Coronary artery (tissue), 2 donors: ENCODE results near the gene ADAMTSL3.
"Not testable (repeated sequence)": the region's sequence is repeated elsewhere in the genome, so short reads cannot be mapped to it uniquely, and the experiment has no call there.

Experiments
- DNase-seq: peaks from one replicate; pipeline ENCODE4 v3.0.0-alpha.2; 2017; ENCODE audit warnings: low spot score
- H3K27ac ChIP-seq, 2 donors: fragments of 200-600 bp; sonication (generic); one replicate each; pipeline ENCODE4 v1.5.1; 2016 to 2019
- H3K4me3 ChIP-seq: fragments of 200-600 bp; sonication (generic); 2 replicates; pipeline ENCODE4 v1.5.1; 2016; ENCODE audit warnings: mild to moderate bottlenecking, moderate library complexity
- CTCF ChIP-seq: fragments of 200-600 bp; sonication (generic); IDR thresholded peaks from one replicate; pipeline ENCODE4 v1.5.1; 2019; ENCODE audit warnings: antibody characterized with exemption

ADAMTSL3 gene

GRCh38 chr15:83955806-83956265, 301.9 kb downstream of the ADAMTSL3 start:
- Histone ChIP-seq H3K27ac (no peak overlapping the region), H3K4me3 (no peak overlapping the region)
- TF ChIP-seq CTCF: no peak
- DNase-seq: no peak

- TF ChIP-seq CTCF: no peak
- Histone ChIP-seq H3K27ac (no peak overlapping the region), H3K4me3 (no peak overlapping the region)
- DNase-seq: no peak
Observed at GRCh38 chr15:83956887-83957286, 303.0 kb downstream of the ADAMTSL3 start.

- Histone ChIP-seq H3K27ac (no peak overlapping the region), H3K4me3 (no peak overlapping the region)
- no peak for TF ChIP-seq CTCF
- DNase-seq: no peak
Observed at GRCh38 chr15:83959477-83959876, 305.6 kb downstream of the ADAMTSL3 start.

- Histone ChIP-seq H3K27ac (no peak overlapping the region), H3K4me3 (no peak overlapping the region)
- TF ChIP-seq CTCF: no peak
- DNase-seq: no peak
Observed at GRCh38 chr15:83960192-83960829, 306.4 kb downstream of the ADAMTSL3 start.

GRCh38 chr15:83961311-83961710, 307.4 kb downstream of the ADAMTSL3 start:
- Histone ChIP-seq H3K4me3 (no peak overlapping the region), H3K27ac (no peak overlapping the region)
- no peak for TF ChIP-seq CTCF
- no peak for DNase-seq

GRCh38 chr15:83964967-83965366, 311.0 kb downstream of the ADAMTSL3 start:
- not testable (repeated sequence) for H3K27ac ChIP-seq, DNase-seq

GRCh38 chr15:83970295-83970890, 316.5 kb downstream of the ADAMTSL3 start:
- no peak overlapping the region for H3K27ac ChIP-seq
- TF ChIP-seq CTCF: no peak
- DNase-seq: no peak
- H3K4me3 ChIP-seq: no peak overlapping the region

More at GRCh38 chr15:83964967-83965366, 311.0 kb downstream of the ADAMTSL3 start:
- not testable (repeated sequence) for H3K4me3 ChIP-seq
